OCI-LY3 (cell line): ENCODE data around the gene KCTD5.
"Not testable (repeated sequence)": the region's sequence is repeated elsewhere in the genome, so short reads cannot be mapped to it uniquely, and the experiment has no call there.

ENCODE experiments used
- H2AFZ ChIP-seq: fragments of 200-600, 300-600 bp; shearing (Covaris generic); 2 replicates; pipeline ENCODE4 v1.6.0; 2014; ENCODE audit warnings: antibody characterized with exemption, low read depth, low read length
- H3K27ac ChIP-seq: fragments of 200-600, 300-600 bp; sonication (generic); 2 replicates; pipeline ENCODE4 v1.5.1; 2014; ENCODE audit warnings: mild to moderate bottlenecking, low read length, moderate library complexity, mixed read lengths
- H3K27me3 ChIP-seq: fragments of 200-600, 300-600 bp; sonication (generic); 2 replicates; pipeline ENCODE4 v1.6.1; 2014; ENCODE audit warnings: low read depth, low read length, mixed read lengths
- H3K36me3 ChIP-seq: fragments of 200-600, 300-600 bp; sonication (generic); replicated peaks from 2 replicates; pipeline ENCODE3; 2014; ENCODE audit warnings: low read depth, low read length, mixed read lengths
- H3K4me1 ChIP-seq: fragments of 300-600, 200-600 bp; sonication (generic); 2 replicates; pipeline ENCODE4 v1.6.1; 2014; ENCODE audit warnings: low read length, mixed read lengths
- H3K4me2 ChIP-seq: fragments of 200-600, 300-600 bp; sonication (generic); 2 replicates; pipeline ENCODE4 v1.6.1; 2014; ENCODE audit warnings: low read length, mixed read lengths
- H3K4me3 ChIP-seq: fragments of 300-600, 200-600 bp; sonication (generic); 2 replicates; pipeline ENCODE4 v1.5.1; 2014; ENCODE audit warnings: antibody characterized with exemption, mild to moderate bottlenecking, low read length, moderate library complexity
- H3K79me2 ChIP-seq: fragments of 300-600, 200-600 bp; shearing (Covaris generic); 2 replicates; pipeline ENCODE4 v1.6.1; 2014; ENCODE audit warnings: mild to moderate bottlenecking, low read length, mixed read lengths
- H3K9ac ChIP-seq: fragments of 300-600, 200-600 bp; shearing (Covaris generic); 2 replicates; pipeline ENCODE4 v1.6.0; 2014; ENCODE audit warnings: mild to moderate bottlenecking, low read length, moderate library complexity
- H3K9me3 ChIP-seq: fragments of 200-600, 300-600 bp; shearing (Covaris generic); 2 replicates; pipeline ENCODE4 v1.6.1; 2014; ENCODE audit warnings: low read length, mixed read lengths; ENCODE audit not compliant: insufficient read depth
- H4K20me1 ChIP-seq: fragments of 200-600, 300-600 bp; sonication (generic); 2 replicates; pipeline ENCODE4 v1.6.1; 2016; ENCODE audit warnings: low read length, mixed read lengths; ENCODE audit not compliant: insufficient read depth
- CTCF ChIP-seq: fragments of 200-600, 300-600 bp; sonication (generic); IDR thresholded peaks from 2 replicates; pipeline ENCODE4 v1.5.1; 2014; ENCODE audit warnings: antibody characterized with exemption, low read length, low read depth
- EZH2phosphoT487 ChIP-seq: fragments of 200-600 bp; shearing (Covaris generic); IDR thresholded peaks from 2 replicates; pipeline ENCODE4 v1.6.1; 2018; ENCODE audit warnings: antibody characterized with exemption, mixed run types, low read depth

The KCTD5 gene

GRCh38 chr16:2671193-2671592, 11.1 kb upstream of the KCTD5 start:
- peaks cover 11% of the 10 kb centered on the region for H3K79me2 ChIP-seq
- TF ChIP-seq CTCF = peak; percentile 50
- peak overlapping the region; percentile 58 for H3K27ac ChIP-seq
- H3K9me3 ChIP-seq, H3K27me3 ChIP-seq, H4K20me1 ChIP-seq, H3K36me3 ChIP-seq, H2AFZ ChIP-seq, H3K9ac ChIP-seq: not testable (repeated sequence)
- H3K4me1 ChIP-seq = peaks cover 20% of the 10 kb centered on the region
- peak overlapping the region; percentile 77 for H3K4me2 ChIP-seq
- H3K4me3 ChIP-seq = peak overlapping the region; percentile 82; the same call in 1 of the 2 replicates

GRCh38 chr16:2671741-2672140, 10.6 kb upstream of the KCTD5 start:
- Histone ChIP-seq H2AFZ (no peak overlapping the region), H3K9ac (no peak overlapping the region), H3K27me3 (no peaks in the 10 kb centered on the region), H3K4me3 (peak overlapping the region; percentile 82), H3K79me2 (peaks cover 11% of the 10 kb centered on the region), H4K20me1 (0 out of 2 replicates have a peak, but pooled peaks cover 4% of the 10 kb centered on the region), H3K36me3 (no peaks in the 10 kb centered on the region), H3K4me2 (peak overlapping the region; percentile 77), H3K4me1 (peaks cover 20% of the 10 kb centered on the region), H3K27ac (peak overlapping the region; percentile 23; the same call in 1 of the 2 replicates), H3K9me3 (no peaks in the 10 kb centered on the region)
- TF ChIP-seq CTCF (no peak), EZH2phosphoT487 (no peak)

- Histone ChIP-seq H3K4me2 (peak overlapping the region; percentile 64), H3K27ac (no peak overlapping the region), H3K36me3 (no peaks in the 10 kb centered on the region), H3K4me1 (peaks cover 20% of the 10 kb centered on the region), H3K4me3 (peak overlapping the region; percentile 85), H3K27me3 (no peaks in the 10 kb centered on the region), H3K9ac (peak overlapping the region; percentile 58), H3K9me3 (no peaks in the 10 kb centered on the region), H4K20me1 (0 out of 2 replicates have a peak, but pooled peaks cover 4% of the 10 kb centered on the region), H3K79me2 (peaks cover 11% of the 10 kb centered on the region), H2AFZ (peak overlapping the region; percentile 43; the same call in 1 of the 2 replicates)
- TF ChIP-seq EZH2phosphoT487 = no peak
Measured at GRCh38 chr16:2673066-2673999, 9.0 kb upstream of the KCTD5 start.

- Histone ChIP-seq H3K4me3 (no peak overlapping the region), H3K9ac (no peak overlapping the region), H3K27me3 (no peaks in the 10 kb centered on the region), H3K79me2 (peaks cover 11% of the 10 kb centered on the region), H3K27ac (no peak overlapping the region), H3K9me3 (no peaks in the 10 kb centered on the region), H3K4me1 (peaks cover 20% of the 10 kb centered on the region), H3K4me2 (no peak overlapping the region), H4K20me1 (0 out of 2 replicates have a peak, but pooled peaks cover 4% of the 10 kb centered on the region), H3K36me3 (no peaks in the 10 kb centered on the region), H2AFZ (no peak overlapping the region)
- TF ChIP-seq CTCF (no peak), EZH2phosphoT487 (no peak)
Measured at GRCh38 chr16:2675021-2675420, 7.3 kb upstream of the KCTD5 start.
